MM.1S (cell line): ENCODE results near the gene POMP.

Experiments used
- DNase-seq: peaks from one replicate; pipeline ENCODE4 v3.0.0-alpha.2; 2015
- H2AFZ ChIP-seq: fragments of 300-600 bp; sonication (generic); 2 replicates; pipeline ENCODE4 v1.6.0; 2016; ENCODE audit warnings: antibody characterized with exemption, low read length
- H3F3A ChIP-seq: fragments of 300-600 bp; sonication (generic); 2 replicates; pipeline ENCODE4 v1.6.1; 2016; ENCODE audit warnings: mild to moderate bottlenecking, antibody characterized with exemption, low read length, moderate library complexity, mixed read lengths; ENCODE audit not compliant: insufficient read depth
- H3K27ac ChIP-seq: fragments of 300-600 bp; sonication (generic); 2 replicates; pipeline ENCODE4 v1.5.1; 2016; ENCODE audit warnings: mild to moderate bottlenecking, low read length
- H3K27me3 ChIP-seq: fragments of 300-600 bp; sonication (generic); replicated peaks from 2 replicates; pipeline ENCODE4 v1.6.0; 2016; ENCODE audit warnings: low read length; ENCODE audit not compliant: insufficient read depth
- H3K36me3 ChIP-seq: fragments of 300-600 bp; sonication (generic); replicated peaks from 2 replicates; pipeline ENCODE4 v1.6.1; 2016; ENCODE audit warnings: mild to moderate bottlenecking, low read length, mixed read lengths; ENCODE audit not compliant: insufficient read depth
- H3K4me1 ChIP-seq: fragments of 300-600 bp; sonication (generic); 2 replicates; pipeline ENCODE4 v1.6.1; 2016; ENCODE audit warnings: low read length, mixed read lengths
- H3K4me2 ChIP-seq: fragments of 300-600 bp; sonication (generic); 2 replicates; pipeline ENCODE4 v1.6.0; 2016; ENCODE audit warnings: low read depth, low read length
- H3K4me3 ChIP-seq: fragments of 300-600 bp; sonication (generic); 2 replicates; pipeline ENCODE4 v1.5.1; 2016; ENCODE audit warnings: low read length, mixed read lengths
- H3K79me2 ChIP-seq: fragments of 300-600 bp; sonication (generic); 2 replicates; pipeline ENCODE4 v1.6.1; 2016; ENCODE audit warnings: mixed run types, low read length, mixed read lengths
- H3K9ac ChIP-seq: fragments of 300-600 bp; sonication (generic); 2 replicates; pipeline ENCODE4 v1.6.1; 2016; ENCODE audit warnings: low read length, mixed read lengths
- H3K9me2 ChIP-seq: fragments of 300-600 bp; sonication (generic); replicated peaks from 2 replicates; pipeline ENCODE4 v1.6.1; 2016; ENCODE audit warnings: mild to moderate bottlenecking, low read length, mixed read lengths; ENCODE audit not compliant: insufficient read depth
- H3K9me3 ChIP-seq: fragments of 300-600 bp; sonication (generic); replicated peaks from 2 replicates; pipeline ENCODE4 v1.6.1; 2016; ENCODE audit warnings: mild to moderate bottlenecking, low read length, mixed read lengths; ENCODE audit not compliant: insufficient read depth
- H4K20me1 ChIP-seq: fragments of 300-600 bp; sonication (generic); 2 replicates; pipeline ENCODE4 v1.6.1; 2016; ENCODE audit warnings: mild to moderate bottlenecking, low read length, moderate library complexity, mixed read lengths; ENCODE audit not compliant: insufficient read depth
- CTCF ChIP-seq: fragments of 300-600 bp; sonication (generic); IDR thresholded peaks from 2 replicates; pipeline ENCODE4 v1.5.1; 2016; ENCODE audit warnings: antibody characterized with exemption, low read length, mixed read lengths
- EZH2 ChIP-seq: fragments of 300-600 bp; sonication (generic); optimal IDR thresholded peaks from 2 replicates; pipeline ENCODE3; 2017; ENCODE audit warnings: low read depth, mild to moderate bottlenecking, antibody characterized with exemption, low read length, mixed read lengths
- EZH2phosphoT487 ChIP-seq: fragments of 300-600 bp; sonication (generic); IDR thresholded peaks from 2 replicates; pipeline ENCODE4 v1.6.1; 2018; ENCODE audit warnings: antibody characterized with exemption, low read length

Gene POMP

GRCh38 chr13:28707629-28708427 lies 48.9 kb downstream of the POMP start:
- Histone ChIP-seq H3K4me1 (no peaks in the 10 kb centered on the region), H3K36me3 (no peaks in the 10 kb centered on the region), H4K20me1 (no peaks in the 10 kb centered on the region), H3K9me2 (no peaks in the 10 kb centered on the region), H2AFZ (no peak overlapping the region), H3F3A (no peaks in the 10 kb centered on the region), H3K9me3 (no peaks in the 10 kb centered on the region), H3K79me2 (no peaks in the 10 kb centered on the region), H3K4me2 (no peak overlapping the region; the same call in 1 of the 2 replicates), H3K4me3 (no peak overlapping the region), H3K27me3 (no peaks in the 10 kb centered on the region), H3K27ac (no peak overlapping the region), H3K9ac (no peak overlapping the region)
- no peak for TF ChIP-seq CTCF
- no peak for TF ChIP-seq EZH2
- TF ChIP-seq EZH2phosphoT487: no peak
- DNase-seq: peak; percentile 55

- Histone ChIP-seq H3K27ac (no peak overlapping the region), H4K20me1 (no peaks in the 10 kb centered on the region), H3K27me3 (no peaks in the 10 kb centered on the region), H3K9ac (no peak overlapping the region), H3K79me2 (no peaks in the 10 kb centered on the region), H3K36me3 (no peaks in the 10 kb centered on the region), H3K4me3 (no peak overlapping the region), H2AFZ (no peak overlapping the region), H3K9me2 (no peaks in the 10 kb centered on the region), H3K9me3 (no peaks in the 10 kb centered on the region), H3K4me2 (no peak overlapping the region), H3F3A (no peaks in the 10 kb centered on the region), H3K4me1 (no peaks in the 10 kb centered on the region)
- no peak for TF ChIP-seq EZH2
- no peak for DNase-seq
These were observed 51.2 kb downstream of the POMP start for GRCh38 chr13:28710161-28710560.

GRCh38 chr13:28714651-28715050 lies 55.7 kb downstream of the POMP start:
- no peaks in the 10 kb centered on the region for H3K9me3 ChIP-seq

DNA sequence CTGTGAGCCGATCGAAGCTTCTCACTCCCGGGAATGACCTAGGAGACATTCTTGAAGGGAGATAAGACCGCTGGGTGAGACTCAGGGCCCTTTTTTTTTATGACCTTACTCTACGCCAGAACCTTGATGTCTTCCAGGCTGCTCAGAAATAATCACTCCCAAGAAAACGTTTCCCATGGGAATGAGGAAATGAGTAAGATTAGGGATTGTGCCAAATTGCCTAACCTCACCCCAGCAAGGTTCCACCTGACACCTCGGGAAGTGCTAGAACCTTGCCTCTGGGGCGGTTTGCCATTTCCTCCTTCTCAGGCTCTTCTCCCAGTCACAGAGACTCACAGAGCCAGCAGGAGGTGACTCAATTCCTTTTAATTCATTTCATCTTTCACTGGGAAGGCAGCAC lies 57.6 kb downstream of the POMP start:
- no peaks in the 10 kb centered on the region for H3K36me3 ChIP-seq
- H4K20me1 ChIP-seq: no peaks in the 10 kb centered on the region
- H3F3A ChIP-seq: no peaks in the 10 kb centered on the region
- no peak overlapping the region for H3K4me3 ChIP-seq
- no peaks in the 10 kb centered on the region for H3K9me2 ChIP-seq
- H3K4me2 ChIP-seq: no peak overlapping the region
- no peaks in the 10 kb centered on the region for H3K79me2 ChIP-seq
- DNase-seq: no peak
- H3K9ac ChIP-seq: no peak overlapping the region
- TF ChIP-seq EZH2phosphoT487 (no peak), EZH2 (no peak), CTCF (no peak)
- H3K4me1 ChIP-seq: no peaks in the 10 kb centered on the region; the same call in 1 of the 2 replicates
- H3K27ac ChIP-seq: no peak overlapping the region
- H3K9me3 ChIP-seq: no peaks in the 10 kb centered on the region
- no peaks in the 10 kb centered on the region for H3K27me3 ChIP-seq
- no peak overlapping the region for H2AFZ ChIP-seq

More at GRCh38 chr13:28714651-28715050, 55.7 kb downstream of the POMP start:
- Histone ChIP-seq H3K27ac (no peak overlapping the region), H4K20me1 (no peaks in the 10 kb centered on the region), H3K4me3 (no peak overlapping the region), H3K36me3 (no peaks in the 10 kb centered on the region), H2AFZ (no peak overlapping the region), H3K4me1 (no peaks in the 10 kb centered on the region; the same call in 1 of the 2 replicates), H3K9me2 (no peaks in the 10 kb centered on the region), H3K4me2 (no peak overlapping the region), H3K79me2 (no peaks in the 10 kb centered on the region), H3K9ac (no peak overlapping the region), H3F3A (no peaks in the 10 kb centered on the region), H3K27me3 (no peaks in the 10 kb centered on the region)
- no peak for DNase-seq
- no peak for TF ChIP-seq EZH2phosphoT487
